ENCODE measurements around the gene RPL10A.

GRCh38 chr6:35432291-35432690 is 35.9 kb upstream of the RPL10A start:
- TF ChIP-seq, protein P1, sequence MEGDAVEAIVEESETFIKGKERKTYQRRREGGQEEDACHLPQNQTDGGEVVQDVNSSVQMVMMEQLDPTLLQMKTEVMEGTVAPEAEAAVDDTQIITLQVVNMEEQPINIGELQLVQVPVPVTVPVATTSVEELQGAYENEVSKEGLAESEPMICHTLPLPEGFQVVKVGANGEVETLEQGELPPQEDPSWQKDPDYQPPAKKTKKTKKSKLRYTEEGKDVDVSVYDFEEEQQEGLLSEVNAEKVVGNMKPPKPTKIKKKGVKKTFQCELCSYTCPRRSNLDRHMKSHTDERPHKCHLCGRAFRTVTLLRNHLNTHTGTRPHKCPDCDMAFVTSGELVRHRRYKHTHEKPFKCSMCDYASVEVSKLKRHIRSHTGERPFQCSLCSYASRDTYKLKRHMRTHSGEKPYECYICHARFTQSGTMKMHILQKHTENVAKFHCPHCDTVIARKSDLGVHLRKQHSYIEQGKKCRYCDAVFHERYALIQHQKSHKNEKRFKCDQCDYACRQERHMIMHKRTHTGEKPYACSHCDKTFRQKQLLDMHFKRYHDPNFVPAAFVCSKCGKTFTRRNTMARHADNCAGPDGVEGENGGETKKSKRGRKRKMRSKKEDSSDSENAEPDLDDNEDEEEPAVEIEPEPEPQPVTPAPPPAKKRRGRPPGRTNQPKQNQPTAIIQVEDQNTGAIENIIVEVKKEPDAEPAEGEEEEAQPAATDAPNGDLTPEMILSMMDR (optimal IDR thresholded peaks at IDR 0.05 in 1 of 3, IDR thresholded peaks at IDR 0.05 in 1 of 3, conservative IDR thresholded peaks at IDR 0.05 in 1 of 3; ENCODE audit: extremely low read depth in 1 of 3, insufficient read depth in 2 of 3, low read length in 3 of 3) = no peak
- TF ChIP-seq EZH2 (IDR thresholded peaks at IDR 0.05; ENCODE audit: low read length) = no peak
